Subcutaneous abdominal adipose tissue (tissue), 5 donors: ENCODE data around the gene ITGA5.

Experiments
- H3K27ac ChIP-seq: one replicate; pipeline ENCODE4 v1.7.0; 2013; ENCODE audit warnings: low read depth, mild to moderate bottlenecking, inconsistent platforms, low read length, moderate library complexity
- H3K27me3 ChIP-seq, 5 donors: one replicate each; pipeline ENCODE4 v1.7.0; 2013; ENCODE audit warnings: low read length in 5 of 5, inconsistent platforms in 1 of 5; ENCODE audit not compliant: control insufficient read depth in 5 of 5, insufficient read depth in 4 of 5
- H3K36me3 ChIP-seq, 5 donors: one replicate each; pipeline ENCODE4 v1.7.0; 2013; ENCODE audit warnings: low read length in 5 of 5; ENCODE audit not compliant: control insufficient read depth in 5 of 5, insufficient read depth in 5 of 5
- H3K4me1 ChIP-seq, 5 donors: one replicate each; pipeline ENCODE4 v1.7.0; 2013; ENCODE audit warnings: low read length in 5 of 5, mild to moderate bottlenecking in 3 of 5, moderate library complexity in 1 of 5; ENCODE audit not compliant: control insufficient read depth in 5 of 5, insufficient read depth in 5 of 5
- H3K4me3 ChIP-seq, 5 donors: one replicate each; pipeline ENCODE4 v1.7.0; 2013; ENCODE audit warnings: low read length in 5 of 5, low read depth in 1 of 5
- H3K9ac ChIP-seq, 5 donors: one replicate each; pipeline ENCODE4 v1.7.0; 2013; ENCODE audit warnings: low read length in 5 of 5, mild to moderate bottlenecking in 4 of 5, moderate library complexity in 3 of 5
- H3K9me3 ChIP-seq, 5 donors: one replicate each; pipeline ENCODE4 v1.7.0; 2013; ENCODE audit warnings: low read length in 5 of 5; ENCODE audit not compliant: control insufficient read depth in 5 of 5
- donor health status: healthy.
- donor health status: healthy.
- donor health status: healthy.
- donor health status: healthy.
- donor health status: healthy.

ITGA5 gene

DNA sequence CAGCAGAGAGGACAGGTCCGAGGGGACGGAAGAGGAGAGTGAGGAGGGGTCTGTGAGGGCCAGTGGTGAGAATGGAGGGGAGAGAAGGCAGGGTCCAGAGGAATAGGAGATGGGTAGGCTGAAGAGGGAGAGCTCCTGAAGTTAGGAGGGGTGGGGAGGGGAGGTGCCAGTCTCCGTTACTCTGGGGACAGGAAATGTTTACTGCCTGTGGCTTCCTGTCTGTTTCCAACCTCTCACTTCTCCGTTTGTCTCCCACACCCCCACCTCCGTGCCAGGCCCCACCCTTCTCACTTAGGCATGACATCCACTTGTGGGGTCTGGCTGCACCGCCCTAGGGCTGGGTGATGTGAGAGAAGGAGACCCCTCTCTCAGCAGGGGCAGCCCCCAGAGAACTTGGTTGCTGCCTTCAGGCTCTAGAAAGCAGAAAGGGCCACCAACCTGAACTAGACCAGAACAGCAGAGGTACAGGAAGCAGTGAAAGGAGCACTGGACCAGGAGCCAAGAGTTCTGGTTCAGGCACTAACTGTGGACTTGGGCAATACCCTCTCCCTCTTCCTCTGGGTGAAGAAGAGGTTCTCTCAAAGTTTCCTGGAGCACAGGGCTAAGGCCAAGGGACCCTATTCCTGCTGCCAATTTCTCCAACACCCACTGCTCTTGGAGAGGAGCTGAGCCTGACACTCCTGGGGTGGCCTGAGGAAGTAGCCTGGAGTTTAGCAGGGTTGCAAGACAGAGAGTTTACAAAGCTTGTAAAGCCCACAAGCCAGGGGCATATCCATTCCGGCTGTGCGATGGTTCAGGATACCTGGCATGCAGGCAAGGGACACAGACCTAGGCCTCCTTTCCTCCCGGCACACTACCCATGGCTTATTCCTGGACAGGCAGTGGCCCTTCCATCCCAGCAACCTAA lies 5.5 kb downstream of the ITGA5 start:
- Histone ChIP-seq H3K9me3 (no peaks in the 10 kb centered on the region), H3K36me3 (peaks cover 0 to 23% (median 15%) of the 10 kb centered on the region in 5 donors), H3K27ac (peak overlapping the region; percentile 93), H3K4me1 (peaks cover 14 to 72% (median 58%) of the 10 kb centered on the region in 5 donors), H3K4me3 (peak overlapping the region; percentile 5 to 53 (median 46)), H3K9ac (peak overlapping the region in 4 of 5 donors; percentile 49 to 66 (median 54)), H3K27me3 (no peaks in the 10 kb centered on the region)

DNA sequence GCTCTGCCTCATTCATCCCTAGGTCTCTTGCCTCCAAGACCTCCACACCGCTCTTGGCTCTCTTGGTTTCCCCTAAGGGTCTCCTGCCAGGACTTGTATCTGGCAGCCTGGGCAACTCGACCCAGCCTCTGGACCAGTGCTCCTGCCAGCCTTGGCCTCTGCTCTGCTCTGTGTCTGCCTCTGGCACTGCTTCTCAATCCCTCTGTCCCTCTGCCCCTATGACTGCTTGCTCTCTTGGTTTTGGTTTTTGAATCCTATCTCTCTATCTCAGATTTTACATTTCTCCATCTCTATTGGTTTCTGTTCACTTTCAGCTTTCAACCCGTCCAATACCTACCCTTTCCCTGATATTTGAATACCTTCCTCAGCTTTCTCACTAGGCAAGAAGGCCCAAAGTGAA lies 6.3 kb downstream of the ITGA5 start:
- H3K9ac ChIP-seq, result peak overlapping the region in 4 of 5 donors; percentile 49 to 81 (median 58)
- no peaks in the 10 kb centered on the region for H3K9me3 ChIP-seq
- H3K27ac ChIP-seq, result peak overlapping the region; percentile 93
- H3K4me1 ChIP-seq, result peaks cover 14 to 77% (median 52%) of the 10 kb centered on the region in 5 donors
- peak overlapping the region in 3 of 5 donors; percentile 31 to 53 (median 51) for H3K4me3 ChIP-seq
- peaks cover 0 to 30% (median 22%) of the 10 kb centered on the region in 5 donors for H3K36me3 ChIP-seq
- H3K27me3 ChIP-seq, result no peaks in the 10 kb centered on the region

DNA sequence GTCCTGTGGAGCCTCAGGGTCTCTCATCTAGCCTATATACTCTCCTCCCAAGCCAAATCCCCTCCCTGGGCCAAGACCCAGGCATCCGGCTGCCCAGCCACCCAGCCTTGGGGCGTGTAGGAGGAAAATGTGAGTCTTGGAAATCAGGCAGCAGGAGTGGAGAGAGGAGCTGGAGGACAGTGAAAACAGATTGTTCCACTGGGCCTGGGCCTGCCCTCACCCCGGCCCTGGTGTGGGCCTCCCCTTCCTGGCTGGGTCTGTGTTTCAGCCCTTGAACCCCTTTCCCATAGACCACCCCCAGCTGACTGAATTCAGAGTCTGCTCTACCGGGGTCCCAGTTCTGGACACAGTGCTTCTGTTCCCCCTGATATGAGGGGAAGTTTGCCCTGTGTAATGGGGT lies 6.7 kb downstream of the ITGA5 start:
- Histone ChIP-seq H3K9ac (peak overlapping the region; percentile 13 to 81 (median 51)), H3K4me3 (peak overlapping the region in 3 of 5 donors; percentile 6 to 51 (median 31)), H3K4me1 (peaks cover 14 to 77% (median 48%) of the 10 kb centered on the region in 5 donors), H3K27me3 (no peaks in the 10 kb centered on the region), H3K27ac (peak overlapping the region; percentile 93), H3K9me3 (no peaks in the 10 kb centered on the region), H3K36me3 (peaks cover 0 to 34% (median 27%) of the 10 kb centered on the region in 5 donors)

DNA sequence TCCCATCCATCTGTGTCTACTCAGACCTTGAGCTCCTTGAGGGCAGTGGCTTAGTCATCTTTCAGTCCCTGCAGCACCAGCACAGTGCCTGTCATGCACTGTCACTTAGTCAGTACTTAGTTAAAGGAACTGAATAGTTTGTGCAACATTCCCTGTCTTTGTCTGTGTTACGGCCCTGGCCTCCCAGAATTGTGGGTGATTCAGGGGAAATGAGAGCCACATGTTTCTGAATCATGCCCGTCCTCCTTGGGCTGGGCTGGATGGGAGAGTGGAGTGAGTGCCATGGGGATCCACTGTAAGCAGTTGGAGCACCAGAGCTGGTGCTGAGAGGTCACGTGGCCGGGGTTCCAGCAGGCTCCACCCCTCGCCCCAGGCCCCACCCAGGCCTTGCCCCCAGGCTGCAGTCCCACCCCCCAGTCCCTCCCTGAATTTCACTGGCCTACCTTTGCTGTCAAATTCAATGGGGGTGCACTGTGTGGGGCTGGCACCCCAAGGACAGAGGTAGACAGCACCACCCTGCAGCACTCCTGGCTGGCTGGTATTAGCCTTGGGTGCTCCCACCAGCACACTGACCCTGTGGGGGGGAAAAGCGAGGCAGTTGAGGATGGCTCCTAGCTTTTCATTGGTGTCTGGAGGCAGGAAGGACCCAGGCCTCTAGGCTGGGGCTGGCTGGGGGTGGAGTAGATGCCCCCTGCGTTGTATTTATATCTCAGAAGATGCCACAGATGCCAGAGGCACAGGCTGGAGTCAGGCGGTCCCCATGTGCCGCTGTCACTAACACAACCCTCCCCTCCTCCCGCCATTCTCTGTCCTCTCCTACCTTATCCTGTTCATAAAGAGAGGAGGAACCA lies 7.5 kb downstream of the ITGA5 start:
- Histone ChIP-seq H3K27me3 (no peaks in the 10 kb centered on the region), H3K9ac (peak overlapping the region in 3 of 5 donors; percentile 13 to 66 (median 18)), H3K36me3 (peaks cover 6 to 41% (median 34%) of the 10 kb centered on the region in 5 donors), H3K27ac (peak overlapping the region; percentile 93), H3K4me3 (no peak overlapping the region), H3K9me3 (no peaks in the 10 kb centered on the region), H3K4me1 (peaks cover 14 to 73% (median 42%) of the 10 kb centered on the region in 5 donors)

DNA sequence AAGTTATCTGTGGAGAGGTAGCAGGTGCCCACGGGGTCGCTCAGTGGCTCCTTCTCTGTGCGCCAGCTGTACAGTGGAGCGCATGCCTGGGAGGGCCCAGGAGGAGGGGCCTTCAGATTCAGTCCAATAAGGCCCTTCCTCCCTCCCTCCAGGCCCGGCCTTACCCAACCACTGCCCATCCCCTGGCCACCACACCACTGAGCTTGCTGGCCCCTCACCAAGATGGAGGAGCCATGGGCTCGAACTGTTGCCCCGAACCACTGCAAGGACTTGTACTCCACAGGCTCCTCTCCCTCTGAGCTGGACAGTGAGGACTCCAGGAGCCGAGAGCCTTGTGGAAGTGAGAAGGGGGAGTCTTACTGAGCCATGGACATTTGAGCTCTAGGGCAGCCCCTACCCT lies 9.8 kb downstream of the ITGA5 start:
- Histone ChIP-seq H3K27me3 (no peaks in the 10 kb centered on the region), H3K9ac (no peak overlapping the region), H3K4me3 (no peak overlapping the region), H3K36me3 (peaks cover 6 to 65% (median 56%) of the 10 kb centered on the region in 5 donors), H3K4me1 (peaks cover 14 to 51% (median 26%) of the 10 kb centered on the region in 5 donors), H3K9me3 (no peaks in the 10 kb centered on the region), H3K27ac (no peak overlapping the region)

DNA sequence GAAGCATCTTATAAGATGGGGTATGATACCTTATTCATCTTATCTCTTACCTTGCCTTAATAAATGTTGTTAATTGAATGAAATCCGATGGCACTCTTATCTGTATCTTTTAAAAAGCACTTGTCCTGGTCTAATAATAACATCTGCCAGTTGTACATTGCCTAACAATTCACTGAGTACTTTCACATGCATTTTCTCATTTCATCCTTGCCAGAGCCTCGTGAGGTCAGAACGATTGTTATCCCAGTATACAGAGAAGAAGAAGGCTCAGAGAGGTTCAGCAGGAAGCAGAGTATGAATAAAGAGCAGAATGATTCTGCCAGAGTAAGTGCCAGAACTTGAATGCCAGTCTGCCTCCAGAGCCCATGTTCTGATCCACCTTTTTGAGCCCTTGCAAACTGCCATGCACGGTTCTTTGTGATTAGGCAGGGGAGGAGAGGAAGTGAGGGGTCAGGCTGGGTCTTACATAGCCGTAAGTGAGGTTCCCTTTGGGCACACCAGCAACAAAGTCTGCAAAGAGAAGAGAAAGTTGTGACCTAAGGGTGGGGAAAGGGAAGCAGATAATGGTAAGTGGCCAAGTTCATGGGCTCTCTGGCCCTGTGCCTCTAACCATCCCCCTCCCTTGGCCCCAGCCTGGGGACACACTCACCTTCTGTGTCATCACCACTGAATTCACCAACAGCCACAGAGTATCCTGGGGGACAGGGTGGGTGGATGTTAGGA lies 11.7 kb downstream of the ITGA5 start:
- H3K27ac ChIP-seq, result peak overlapping the region; percentile 23
- H3K36me3 ChIP-seq, result peaks cover 6 to 82% (median 75%) of the 10 kb centered on the region in 5 donors
- H3K9ac ChIP-seq, result no peak overlapping the region

DNA sequence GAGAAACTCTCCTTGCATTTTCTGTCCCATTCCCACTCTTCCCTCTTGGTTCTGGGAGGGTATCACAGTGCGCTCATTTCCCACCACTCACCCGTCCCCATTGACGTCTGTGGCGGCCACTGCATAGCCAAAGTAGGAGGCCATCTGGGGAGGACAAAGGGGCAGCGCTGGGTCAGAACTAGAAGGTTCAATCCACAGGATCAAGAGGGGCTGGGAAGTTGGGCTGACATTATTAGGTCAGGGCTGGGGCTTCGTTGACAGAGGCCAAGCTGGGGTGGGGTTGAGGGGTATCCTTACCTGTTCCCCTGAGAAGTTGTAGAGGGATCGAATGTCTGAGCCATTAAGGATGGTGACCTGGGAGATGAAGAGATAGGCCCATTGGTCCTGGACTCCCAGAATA lies 13.5 kb downstream of the ITGA5 start:
- Histone ChIP-seq H3K36me3 (peaks cover 6 to 92% (median 89%) of the 10 kb centered on the region in 5 donors), H3K9me3 (no peaks in the 10 kb centered on the region), H3K4me1 (peaks cover 0 to 17% (median 4%) of the 10 kb centered on the region in 5 donors), H3K4me3 (no peak overlapping the region), H3K27me3 (no peaks in the 10 kb centered on the region), H3K27ac (no peak overlapping the region), H3K9ac (no peak overlapping the region)

More for the DNA sequence above, 11.7 kb downstream of the ITGA5 start:
- no peak overlapping the region for H3K4me3 ChIP-seq
- peaks cover 4 to 32% (median 7%) of the 10 kb centered on the region in 5 donors for H3K4me1 ChIP-seq
- no peaks in the 10 kb centered on the region for H3K9me3 ChIP-seq
- no peaks in the 10 kb centered on the region for H3K27me3 ChIP-seq

DNA sequence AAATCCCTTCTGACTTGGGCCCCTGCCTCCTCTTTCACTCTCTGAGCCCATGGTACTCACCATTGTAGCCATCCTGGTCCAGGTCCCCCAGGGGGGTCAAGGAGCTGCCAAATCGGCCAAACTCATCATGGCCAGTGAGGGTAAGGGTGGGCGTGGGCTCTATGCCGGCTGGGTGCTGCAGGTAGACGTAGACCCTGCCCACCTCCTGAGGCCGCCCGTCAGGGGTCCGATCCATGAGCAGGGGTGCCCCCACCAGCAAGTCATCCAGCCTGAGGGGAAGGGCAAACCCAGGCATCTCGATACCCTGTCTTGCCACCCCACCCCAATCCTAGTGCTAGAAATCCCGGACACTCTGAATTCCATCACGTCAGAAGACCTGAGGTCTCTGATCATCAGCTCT lies 14.0 kb downstream of the ITGA5 start:
- peaks cover 9 to 95% (median 94%) of the 10 kb centered on the region in 5 donors for H3K36me3 ChIP-seq
- H3K9ac ChIP-seq, result peak overlapping the region in 1 of 5 donors; percentile 38
- no peak overlapping the region for H3K4me3 ChIP-seq
- H3K9me3 ChIP-seq, result no peaks in the 10 kb centered on the region
- H3K4me1 ChIP-seq, result peaks cover 0 to 17% (median 4%) of the 10 kb centered on the region in 5 donors
- H3K27ac ChIP-seq, result no peak overlapping the region
- no peaks in the 10 kb centered on the region for H3K27me3 ChIP-seq
